Activated naive CD4-positive, alpha-beta T cell treated with anti-CD3 and anti-CD28 coated beads for 36 hours (primary cell): ENCODE results near the gene CKM. TPM values are rescaled to one million over a fixed set of nuclear protein-coding genes. Genes with fewer than 3 reads are reported as not detected.
"Not testable (repeated sequence)": the region's sequence is repeated elsewhere in the genome, so short reads cannot be mapped to it uniquely, and the experiment has no call there.

Experiments used
- CTCF ChIA-PET: fragments of 350-600 bp; sonication (Branson Sonifier 250); formaldehyde crosslinking; loops from one replicate; lab custom pipeline; 2021; ENCODE audit warnings: antibody characterized with exemption; lab: Charles Lee
- DNase-seq: peaks from one replicate; pipeline ENCODE4 v3.0.0-alpha.2; 2020
- H3K27ac Mint-ChIP-seq: one replicate; pipeline ENCODE4 v1.8.0; 2021; ENCODE audit warnings: mild to moderate bottlenecking, mixed read lengths
- H3K27me3 Mint-ChIP-seq: one replicate; pipeline ENCODE4 v1.8.0; 2021; ENCODE audit warnings: low read depth, mixed read lengths
- H3K36me3 Mint-ChIP-seq: one replicate; pipeline ENCODE4 v1.8.0; 2021; ENCODE audit warnings: low read depth, mixed read lengths
- H3K4me1 Mint-ChIP-seq: one replicate; pipeline ENCODE4 v1.8.0; 2021; ENCODE audit warnings: low read depth, mixed read lengths
- H3K4me3 Mint-ChIP-seq: one replicate; pipeline ENCODE4 v1.8.0; 2021; ENCODE audit warnings: mild to moderate bottlenecking, moderate library complexity, mixed read lengths
- H3K9me3 Mint-ChIP-seq: one replicate; pipeline ENCODE4 v1.8.0; 2021; ENCODE audit warnings: mixed read lengths
- intact Hi-C: fragments of 100-400 bp; cut with micrococcal nuclease; formaldehyde crosslinking; loops from one replicate; pipeline ENCODE4 v1.15.1; 2023
- total RNA-seq, 2 experiments: library from RNA; stranded (reverse); gene quantifications; one replicate each; pipeline ENCODE4 v1.2.3, GENCODE V29; 2021

The CKM gene
- total RNA-seq, 2 experiments from 2014 or later: not detected

DNA sequence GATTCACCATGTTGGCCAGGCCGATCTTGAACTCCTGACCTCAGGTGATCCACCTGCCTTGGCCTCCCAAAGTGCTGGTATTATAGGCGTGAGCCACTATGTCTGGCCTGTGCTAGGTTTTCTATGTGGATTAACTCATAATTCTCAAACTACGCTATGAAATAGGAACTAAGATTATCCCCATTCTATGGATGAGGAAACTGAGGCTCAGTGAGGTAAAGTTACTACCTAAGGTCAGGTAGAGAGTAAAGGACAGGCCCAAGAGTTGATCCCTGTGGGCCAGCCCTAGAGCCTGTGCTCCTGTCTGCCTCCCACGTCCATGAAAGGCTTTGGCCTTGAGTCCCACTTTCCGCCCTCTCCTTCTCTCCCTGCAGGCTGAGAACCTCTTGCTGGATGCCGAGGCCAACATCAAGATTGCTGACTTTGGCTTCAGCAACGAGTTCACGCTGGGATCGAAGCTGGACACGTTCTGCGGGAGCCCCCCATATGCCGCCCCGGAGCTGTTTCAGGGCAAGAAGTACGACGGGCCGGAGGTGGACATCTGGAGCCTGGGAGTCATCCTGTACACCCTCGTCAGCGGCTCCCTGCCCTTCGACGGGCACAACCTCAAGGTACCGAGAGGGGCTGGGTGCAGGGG is 51.5 kb downstream of the CKM start:
- no peaks in the 10 kb centered on the region for H3K9me3 Mint-ChIP-seq
- CTCF ChIA-PET: no interaction called here

DNA sequence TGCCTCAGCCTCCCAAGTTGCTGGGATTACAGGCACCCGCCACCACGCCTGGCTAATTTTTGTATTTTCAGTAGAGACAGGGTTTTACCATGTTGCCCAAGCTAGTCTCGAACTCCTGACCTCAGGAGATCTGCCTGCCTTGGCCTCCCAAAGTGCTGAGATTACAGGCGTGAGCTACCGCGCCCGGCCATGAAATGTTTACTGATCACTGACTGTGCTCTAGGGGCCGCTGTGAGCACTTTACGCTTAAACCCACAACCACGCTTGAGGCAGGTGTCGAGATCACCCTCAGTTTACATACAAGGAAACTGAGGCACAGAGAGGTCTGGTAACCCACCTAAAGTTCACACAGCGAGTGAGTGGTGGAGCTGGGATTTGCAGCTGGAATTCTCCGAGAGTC is 52.7 kb downstream of the CKM start:
- H3K27ac Mint-ChIP-seq, H3K4me1 Mint-ChIP-seq, CTCF ChIA-PET, DNase-seq, intact Hi-C loops, H3K4me3 Mint-ChIP-seq, H3K27me3 Mint-ChIP-seq, H3K36me3 Mint-ChIP-seq, H3K9me3 Mint-ChIP-seq: not testable (repeated sequence)

More for the DNA sequence above, 51.5 kb downstream of the CKM start:
- Mint-ChIP-seq H3K4me1 (no peaks in the 10 kb centered on the region), H3K27ac (no peak overlapping the region), H3K27me3 (no peaks in the 10 kb centered on the region), H3K4me3 (no peak overlapping the region), H3K36me3 (peaks cover 2% of the 10 kb centered on the region)
- intact Hi-C loops: no loop called here
- no peak for DNase-seq

DNA sequence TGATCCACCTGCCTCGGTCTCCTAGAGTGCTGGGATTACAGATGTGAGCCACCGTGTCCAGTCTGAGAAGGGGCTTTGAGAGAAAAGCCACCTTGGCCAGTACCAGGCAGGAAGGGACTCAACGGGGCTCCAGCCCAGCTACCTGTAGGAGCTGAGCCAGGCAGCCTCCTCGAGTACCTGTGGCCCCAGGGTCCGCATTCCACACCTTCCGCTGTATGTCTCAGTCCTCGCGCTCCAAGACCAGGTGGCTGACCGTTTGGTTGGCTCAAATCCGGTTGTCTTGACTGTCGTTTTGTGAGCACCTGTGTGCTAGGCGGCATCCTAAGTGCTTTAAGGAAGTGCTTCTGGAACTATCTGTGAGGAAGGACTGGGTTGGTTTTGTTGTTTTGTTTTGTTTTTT is 55.4 kb downstream of the CKM start:
- Mint-ChIP-seq H3K4me3 (no peak overlapping the region), H3K27ac (no peak overlapping the region), H3K27me3 (no peaks in the 10 kb centered on the region), H3K9me3 (no peaks in the 10 kb centered on the region), H3K4me1 (no peaks in the 10 kb centered on the region), H3K36me3 (peaks cover 2% of the 10 kb centered on the region)
- CTCF ChIA-PET: no interaction called here
- intact Hi-C loops: no loop called here
- DNase-seq: no peak

DNA sequence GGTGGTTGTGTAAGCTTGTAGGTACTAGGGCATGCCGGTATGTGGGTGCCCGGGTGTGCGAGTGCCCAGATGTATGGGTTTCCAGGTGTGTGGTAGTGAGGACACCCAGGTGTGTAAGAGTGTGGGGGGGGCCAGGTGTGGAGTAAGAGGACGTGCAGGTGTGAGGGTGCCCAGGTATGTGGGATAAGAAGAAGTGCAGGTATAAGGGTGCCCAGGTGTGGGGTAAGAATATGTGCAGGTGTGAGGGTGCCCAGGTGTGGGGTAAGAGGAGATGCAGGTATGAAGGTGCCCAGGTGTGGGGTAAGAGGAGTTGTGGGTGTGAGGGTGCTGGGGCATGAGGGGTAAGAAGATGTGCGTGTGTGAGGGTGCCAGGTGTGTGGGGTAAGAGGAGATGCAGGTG is 57.3 kb downstream of the CKM start:
- no peak for DNase-seq
- H3K27me3 Mint-ChIP-seq: no peaks in the 10 kb centered on the region
- H3K9me3 Mint-ChIP-seq: no peaks in the 10 kb centered on the region
- H3K4me3 Mint-ChIP-seq: no peak overlapping the region
- no peaks in the 10 kb centered on the region for H3K4me1 Mint-ChIP-seq
- H3K36me3 Mint-ChIP-seq: peaks cover 2% of the 10 kb centered on the region
- CTCF ChIA-PET: no interaction called here
- no peak overlapping the region for H3K27ac Mint-ChIP-seq
- intact Hi-C loops: no loop called here

DNA sequence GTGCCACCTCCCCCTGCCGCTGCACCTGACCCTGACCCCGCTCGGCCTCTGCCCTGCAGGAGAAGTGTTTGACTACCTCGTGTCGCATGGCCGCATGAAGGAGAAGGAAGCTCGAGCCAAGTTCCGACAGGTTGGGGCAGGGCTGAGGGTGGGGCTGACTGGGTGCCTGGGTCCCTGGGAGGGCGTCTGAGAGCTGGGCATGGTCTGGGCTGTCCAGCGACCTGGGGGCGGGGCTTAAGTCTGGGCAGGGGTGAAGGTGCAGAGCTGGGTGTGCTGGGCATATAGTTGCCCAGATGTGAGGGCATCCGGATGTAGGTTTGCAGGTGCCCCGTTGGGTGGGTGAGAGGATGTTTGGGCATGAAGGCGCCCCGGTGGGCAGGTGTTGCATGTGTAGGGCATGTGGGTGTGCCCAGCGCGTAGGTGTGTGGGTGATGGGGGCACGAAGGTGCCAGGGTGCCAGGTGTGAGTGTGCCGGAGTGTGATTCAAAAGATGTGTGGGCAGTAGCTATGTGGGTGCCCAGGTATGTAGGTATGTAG is 57.8 kb downstream of the CKM start:
- H3K9me3 Mint-ChIP-seq: no peaks in the 10 kb centered on the region
- H3K36me3 Mint-ChIP-seq: peaks cover 2% of the 10 kb centered on the region
- no peak overlapping the region for H3K27ac Mint-ChIP-seq
- CTCF ChIA-PET: no interaction called here
- no peaks in the 10 kb centered on the region for H3K27me3 Mint-ChIP-seq
- H3K4me3 Mint-ChIP-seq: no peak overlapping the region
- no peak for DNase-seq
- H3K4me1 Mint-ChIP-seq: no peaks in the 10 kb centered on the region
- intact Hi-C loops: no loop called here

DNA sequence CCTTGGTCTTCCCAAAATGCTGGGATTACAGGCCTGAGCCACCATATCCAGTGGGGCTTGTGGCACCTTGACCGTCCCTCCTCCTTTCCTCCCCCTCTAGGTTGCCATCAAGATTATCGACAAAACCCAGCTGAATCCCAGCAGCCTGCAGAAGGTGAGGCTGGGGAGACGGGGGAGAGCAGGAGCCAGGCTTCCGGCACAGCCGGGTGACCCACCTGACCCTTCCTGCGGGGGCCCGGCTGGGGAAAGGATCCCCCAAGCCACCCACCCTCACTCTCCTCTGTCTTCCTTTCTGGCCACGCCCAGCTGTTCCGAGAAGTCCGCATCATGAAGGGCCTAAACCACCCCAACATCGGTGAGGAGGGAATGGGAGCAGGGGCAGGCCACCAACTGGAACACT is 59.7 kb downstream of the CKM start:
- no peak for DNase-seq
- CTCF ChIA-PET: no interaction called here
- Mint-ChIP-seq H3K36me3 (peaks cover 2% of the 10 kb centered on the region), H3K4me3 (no peak overlapping the region), H3K27me3 (no peaks in the 10 kb centered on the region), H3K4me1 (no peaks in the 10 kb centered on the region), H3K9me3 (no peaks in the 10 kb centered on the region), H3K27ac (no peak overlapping the region)
- intact Hi-C loops: no loop called here

DNA sequence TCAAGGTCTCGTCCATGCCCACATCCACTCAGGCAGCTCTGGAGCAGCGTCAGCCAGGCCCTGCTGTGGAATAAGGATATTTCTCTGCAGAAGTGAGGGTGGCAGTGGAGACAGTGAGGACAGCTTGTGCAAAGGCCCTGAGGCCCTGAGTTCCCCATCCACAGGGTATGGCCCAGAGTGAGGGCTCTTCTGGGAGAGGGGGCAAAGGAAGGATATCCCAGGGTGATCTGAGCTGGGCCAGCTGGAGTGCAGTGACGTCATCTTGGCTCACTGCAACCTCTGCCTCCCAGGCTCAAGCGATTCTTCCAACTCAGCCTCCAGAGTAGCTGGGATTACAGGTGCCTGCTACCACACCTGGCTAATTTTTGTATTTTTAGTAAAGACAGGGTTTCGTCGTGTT is 60.1 kb downstream of the CKM start:
- Mint-ChIP-seq H3K9me3 (no peaks in the 10 kb centered on the region), H3K36me3 (peaks cover 2% of the 10 kb centered on the region)
- CTCF ChIA-PET: no interaction called here

DNA sequence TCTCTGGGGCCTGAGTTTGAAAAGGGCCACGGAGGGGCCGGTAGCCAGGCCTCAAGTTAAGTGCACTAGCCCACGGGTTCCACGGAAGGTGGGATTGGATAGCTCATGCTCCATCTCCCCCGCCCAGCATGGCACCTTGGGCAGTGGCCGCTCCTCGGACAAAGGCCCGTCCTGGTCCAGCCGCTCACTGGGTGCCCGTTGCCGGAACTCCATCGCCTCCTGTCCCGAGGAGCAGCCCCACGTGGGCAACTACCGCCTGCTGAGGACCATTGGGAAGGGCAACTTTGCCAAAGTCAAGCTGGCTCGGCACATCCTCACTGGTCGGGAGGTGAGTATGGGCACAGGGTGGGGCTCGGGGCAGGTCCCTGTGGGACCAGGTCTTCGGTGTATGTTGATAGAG is 63.8 kb downstream of the CKM start:
- Mint-ChIP-seq H3K9me3 (no peaks in the 10 kb centered on the region), H3K4me1 (peaks cover 4% of the 10 kb centered on the region), H3K27ac (no peak overlapping the region), H3K4me3 (no peak overlapping the region), H3K27me3 (no peaks in the 10 kb centered on the region), H3K36me3 (no peaks in the 10 kb centered on the region)
- DNase-seq: no peak
- intact Hi-C loops: no loop called here
- CTCF ChIA-PET: no interaction called here

More for the DNA sequence above, 60.1 kb downstream of the CKM start:
- no peak for DNase-seq
- no peaks in the 10 kb centered on the region for H3K4me1 Mint-ChIP-seq
- H3K27me3 Mint-ChIP-seq: no peaks in the 10 kb centered on the region
- intact Hi-C loops: no loop called here
- no peak overlapping the region for H3K27ac Mint-ChIP-seq
- H3K4me3 Mint-ChIP-seq: no peak overlapping the region

DNA sequence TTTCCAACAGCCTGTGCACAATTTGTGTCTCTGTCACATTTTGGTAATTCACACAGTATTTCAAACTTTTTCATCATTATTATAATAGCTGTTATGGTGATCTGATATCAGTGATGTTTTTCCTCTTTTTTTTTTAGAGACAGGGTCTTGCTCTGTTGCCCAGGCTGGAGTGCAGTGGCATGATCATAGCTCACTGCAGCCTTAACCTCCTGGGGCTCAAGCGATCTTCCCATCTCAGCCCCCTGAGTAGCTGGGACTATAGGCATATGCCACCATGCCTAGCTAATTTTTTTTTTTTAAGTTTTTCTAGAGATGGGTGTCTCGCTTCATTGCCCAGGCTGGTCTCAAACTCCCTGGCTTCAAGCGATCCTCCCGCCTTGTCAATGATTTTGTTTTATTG is 65.8 kb downstream of the CKM start:
- CTCF ChIA-PET: interaction anchor here (0.6 kb wide), 1 partner anchor 80 kb away, joined by 3 read pairs; no protein-coding TSS in a partner anchor
- intact Hi-C loops: no loop called here
- Mint-ChIP-seq H3K4me3 (no peak overlapping the region), H3K27me3 (no peaks in the 10 kb centered on the region), H3K9me3 (no peaks in the 10 kb centered on the region), H3K4me1 (peaks cover 22% of the 10 kb centered on the region), H3K27ac (no peak overlapping the region), H3K36me3 (no peaks in the 10 kb centered on the region)
- no peak for DNase-seq

Other genes with a start within 250 kb of the CKM start
- 1 to 10 TPM; 1.1 to 1.4 TPM for gene ZNF296, start 246.4 kb downstream of the CKM start, total RNA-seq
- 10 to 100 TPM; 14.7 to 15.4 TPM for gene GEMIN7, start 243.6 kb downstream of the CKM start, total RNA-seq
- gene PPP1R37, start 229.7 kb downstream of the CKM start, total RNA-seq: 10 to 100 TPM; 10.2 to 10.3 TPM
- gene NKPD1, start 161.9 kb downstream of the CKM start, total RNA-seq: under 1 TPM in 1 of 2 experiments, not detected in 1; 0.17 TPM
- gene TRAPPC6A, start 144.6 kb downstream of the CKM start, total RNA-seq: 10 to 100 TPM; 28.1 to 28.4 TPM
- 1 to 10 TPM; 5.1 to 6.5 TPM for gene BLOC1S3, start 144.1 kb downstream of the CKM start, total RNA-seq
- gene EXOC3L2, start 77.5 kb downstream of the CKM start, total RNA-seq: not detected
- 10 to 100 TPM; 13.0 to 15.7 TPM for gene MARK4, start 71.6 kb downstream of the CKM start, total RNA-seq
- not detected for gene KLC3, start 17.9 kb upstream of the CKM start, total RNA-seq
- 10 to 100 TPM; 20.6 to 22.9 TPM for gene ERCC2, start 47.7 kb upstream of the CKM start, total RNA-seq
- gene PPP1R13L, start 82.2 kb upstream of the CKM start, total RNA-seq: 1 to 10 TPM; 4.0 to 4.8 TPM
- 1 to 10 TPM; 7.4 to 7.6 TPM for gene POLR1G, start 83.8 kb upstream of the CKM start, total RNA-seq
- gene ERCC1, start 101.0 kb upstream of the CKM start, total RNA-seq: 10 to 100 TPM; 28.9 to 30.7 TPM
- 1 to 10 TPM; 8.0 to 8.7 TPM for gene FOSB, start 145.1 kb upstream of the CKM start, total RNA-seq
- under 1 TPM; 0.69 to 0.84 TPM for gene RTN2, start 174.2 kb upstream of the CKM start, total RNA-seq
- gene PPM1N, start 175.6 kb upstream of the CKM start, total RNA-seq: 1 to 10 TPM; 2.3 to 2.5 TPM
- 10 to 100 TPM; 94.5 to 99.6 TPM for gene VASP, start 184.6 kb upstream of the CKM start, total RNA-seq